ENCODE measurements around the gene TNFRSF9. TPM values are rescaled to one million over a fixed set of nuclear protein-coding genes. Genes with fewer than 3 reads are reported as not detected.

The TNFRSF9 gene
- total and polyA plus RNA-seq, 2 experiments from 2014 or later: 0.08 to 1.2 TPM

GRCh38 chr1:7942214-7942921 lies 1.7 kb upstream of the TNFRSF9 start:
- no peaks in the 10 kb centered on the region for H3K36me3 ChIP-seq (replicated peaks; ENCODE audit: insufficient read depth, low read depth)
- WGBS (ENCODE audit: low lambda C conversion rate, missing lambda C conversion rate): 17% methylated on average over 21 of the region's 40 CpGs
- no peaks in the 10 kb centered on the region for H4K20me1 ChIP-seq (ENCODE audit: insufficient read depth, poor library complexity, severe bottlenecking)
- no peaks in the 10 kb centered on the region for H3K9me2 ChIP-seq (replicated peaks; ENCODE audit: insufficient read depth)
- H3K4me2 ChIP-seq: peak overlapping the region; percentile 79
- peaks cover 45% of the 10 kb centered on the region for H3K27me3 ChIP-seq
- H3K4me1 ChIP-seq (ENCODE audit: insufficient read depth): no peaks in the 10 kb centered on the region
- TF ChIP-seq EZH2phosphoT487 (IDR thresholded peaks at IDR 0.05; ENCODE audit: low read depth, severe bottlenecking, unreplicated experiment): no peak
- peak; percentile 41 for TF ChIP-seq CTCF (IDR thresholded peaks at IDR 0.05; ENCODE audit: poor library complexity)
- H3K79me2 ChIP-seq: no peaks in the 10 kb centered on the region
- DNase-seq (ENCODE audit: low spot score): peak; percentile 65
- no peak overlapping the region for H3K4me3 ChIP-seq
- peak overlapping the region; percentile 60 for H2AFZ ChIP-seq
- no peak overlapping the region for H3K27ac ChIP-seq
- no peaks in the 10 kb centered on the region for H3K9me3 ChIP-seq (ENCODE audit: low read depth)

GRCh38 chr1:7941437-7941793 lies 776 bp upstream of the TNFRSF9 start:
- no peaks in the 10 kb centered on the region for H3K79me2 ChIP-seq
- 79% methylated on average over 8 of the region's 9 CpGs for WGBS (ENCODE audit: low lambda C conversion rate, missing lambda C conversion rate)
- H3K4me2 ChIP-seq: peak overlapping the region; percentile 24
- H3K9me2 ChIP-seq (replicated peaks; ENCODE audit: insufficient read depth): no peaks in the 10 kb centered on the region
- peaks cover 47% of the 10 kb centered on the region for H3K27me3 ChIP-seq
- H3K9me3 ChIP-seq (ENCODE audit: low read depth): no peaks in the 10 kb centered on the region
- no peak overlapping the region for H3K4me3 ChIP-seq
- H3K36me3 ChIP-seq (replicated peaks; ENCODE audit: insufficient read depth, low read depth): no peaks in the 10 kb centered on the region
- no peaks in the 10 kb centered on the region for H4K20me1 ChIP-seq (ENCODE audit: insufficient read depth, poor library complexity, severe bottlenecking)
- TF ChIP-seq EZH2phosphoT487 (IDR thresholded peaks at IDR 0.05; ENCODE audit: low read depth, severe bottlenecking, unreplicated experiment) (no peak), CTCF (IDR thresholded peaks at IDR 0.05; ENCODE audit: poor library complexity) (no peak), EZH2 (IDR thresholded peaks at IDR 0.05; ENCODE audit: borderline replicate concordance) (no peak)
- no peak overlapping the region for H3K27ac ChIP-seq
- H2AFZ ChIP-seq: no peak overlapping the region
- DNase-seq (ENCODE audit: low spot score): no peak
- no peaks in the 10 kb centered on the region for H3K4me1 ChIP-seq (ENCODE audit: insufficient read depth)

GRCh38 chr1:7940034-7940433 lies 605 bp downstream of the TNFRSF9 start:
- Histone ChIP-seq H3K4me3 (no peak overlapping the region), H2AFZ (no peak overlapping the region), H4K20me1 (ENCODE audit: insufficient read depth, poor library complexity, severe bottlenecking) (no peaks in the 10 kb centered on the region), H3K4me2 (no peak overlapping the region), H3K36me3 (replicated peaks; ENCODE audit: insufficient read depth, low read depth) (no peaks in the 10 kb centered on the region), H3K27me3 (peaks cover 47% of the 10 kb centered on the region), H3K9me2 (replicated peaks; ENCODE audit: insufficient read depth) (no peaks in the 10 kb centered on the region), H3K4me1 (ENCODE audit: insufficient read depth) (no peaks in the 10 kb centered on the region), H3K79me2 (no peaks in the 10 kb centered on the region), H3K27ac (no peak overlapping the region), H3K9me3 (ENCODE audit: low read depth) (no peaks in the 10 kb centered on the region)
- 93% methylated on average over 3 of the region's 3 CpGs for WGBS (ENCODE audit: low lambda C conversion rate, missing lambda C conversion rate)
- no peak for DNase-seq (ENCODE audit: low spot score)
- TF ChIP-seq CTCF (IDR thresholded peaks at IDR 0.05; ENCODE audit: poor library complexity) (no peak), EZH2 (IDR thresholded peaks at IDR 0.05; ENCODE audit: borderline replicate concordance) (no peak), EZH2phosphoT487 (IDR thresholded peaks at IDR 0.05; ENCODE audit: low read depth, severe bottlenecking, unreplicated experiment) (no peak)

All from hepatocyte (in vitro differentiated cells).